A549 (cell line): ENCODE data around the gene CCDC170.

Source experiments
- CTCF ChIP-seq: fragments of >200 bp; sonication (Bioruptor Twin); formaldehyde crosslinking; IDR thresholded peaks from 3 replicates; pipeline ENCODE4 v1.5.1; 2016
- EP300 ChIP-seq, 2 experiments: fragments of >200 bp; sonication (Bioruptor Twin); formaldehyde crosslinking; IDR thresholded peaks; 2 replicates in 1 of 2; 3 replicates in 1 of 2; pipeline ENCODE4 v1.6.1; 2016 to 2017
- NR3C1 ChIP-seq: fragments of >200 bp; sonication (Bioruptor Twin); formaldehyde crosslinking; IDR thresholded peaks from 3 replicates; pipeline ENCODE4 v1.6.1; 2017
- SMC3 ChIP-seq: fragments of >200 bp; sonication (Bioruptor Twin); formaldehyde crosslinking; IDR thresholded peaks from 3 replicates; pipeline ENCODE4 v1.6.1; 2018; ENCODE audit warnings: inconsistent platforms

GRCh38 chr6:151534576-151534975, 40.8 kb downstream of the CCDC170 start:
- TF ChIP-seq CTCF = no peak
- no peak for TF ChIP-seq SMC3
- no peak for TF ChIP-seq EP300 (IDR thresholded peaks at IDR 0.05)
- no peak for TF ChIP-seq NR3C1
